Urothelium cell line (cell line): ENCODE measurements around the gene ORAI2.
"Not testable (repeated sequence)": the region's sequence is repeated elsewhere in the genome, so short reads cannot be mapped to it uniquely, and the experiment has no call there.

Experiments used
- DNase-seq: peaks from one replicate; pipeline ENCODE4 v3.0.0; 2011; ENCODE audit warnings: low spot score, mixed read lengths
- FAIRE-seq: peaks from 2 replicates; lab custom pipeline; 2011; peaks lifted over from hg19 to GRCh38; lab: Jason Lieb, UNC

Gene ORAI2

GRCh38 chr7:102444961-102445673 is 11.7 kb downstream of the ORAI2 start:
- FAIRE-seq = no peak
- no peak for DNase-seq

- DNase-seq (no peak), FAIRE-seq (no peak)
Observed at GRCh38 chr7:102445674-102446071, 12.3 kb downstream of the ORAI2 start.

- DNase-seq = no peak
Observed at GRCh38 chr7:102446387-102447156, 13.2 kb downstream of the ORAI2 start.

GRCh38 chr7:102447311-102447710 is 13.9 kb downstream of the ORAI2 start:
- no peak for DNase-seq
- no peak for FAIRE-seq

More at GRCh38 chr7:102446387-102447156, 13.2 kb downstream of the ORAI2 start:
- no peak for FAIRE-seq

- FAIRE-seq = no peak
- no peak for DNase-seq
Observed at GRCh38 chr7:102449136-102449535, 15.8 kb downstream of the ORAI2 start.

GRCh38 chr7:102450242-102450641 is 16.9 kb downstream of the ORAI2 start:
- FAIRE-seq (no peak), DNase-seq (no peak)

- FAIRE-seq = no peak
- DNase-seq = no peak
Observed at GRCh38 chr7:102451371-102452054, 18.1 kb downstream of the ORAI2 start.

- no peak for FAIRE-seq
Observed at GRCh38 chr7:102452451-102452850, 19.1 kb downstream of the ORAI2 start.

GRCh38 chr7:102453319-102453718 is 19.9 kb downstream of the ORAI2 start:
- FAIRE-seq = no peak
- no peak for DNase-seq

More at GRCh38 chr7:102452451-102452850, 19.1 kb downstream of the ORAI2 start:
- DNase-seq = no peak

GRCh38 chr7:102454468-102454867 is 21.1 kb downstream of the ORAI2 start:
- DNase-seq = no peak
- FAIRE-seq = no peak

- FAIRE-seq, DNase-seq: not testable (repeated sequence)
Observed at GRCh38 chr7:102454932-102455331, 21.6 kb downstream of the ORAI2 start.

GRCh38 chr7:102455596-102455995 is 22.2 kb downstream of the ORAI2 start:
- DNase-seq (no peak), FAIRE-seq (no peak)

- DNase-seq = peak; percentile 88
Observed at GRCh38 chr7:102456327-102456726, 23.0 kb downstream of the ORAI2 start.

GRCh38 chr7:102457352-102457924 is 24.1 kb downstream of the ORAI2 start:
- FAIRE-seq (peak; percentile 78), DNase-seq (no peak)

More at GRCh38 chr7:102456327-102456726, 23.0 kb downstream of the ORAI2 start:
- peak; percentile 68 for FAIRE-seq

- FAIRE-seq (no peak), DNase-seq (no peak)
Observed at GRCh38 chr7:102459221-102459844, 26.0 kb downstream of the ORAI2 start.

GRCh38 chr7:102460467-102460866 is 27.1 kb downstream of the ORAI2 start:
- FAIRE-seq (no peak), DNase-seq (no peak)

- FAIRE-seq = no peak
- no peak for DNase-seq
Observed at GRCh38 chr7:102463841-102464576, 30.6 kb downstream of the ORAI2 start.

- peak; percentile 98 for FAIRE-seq
- DNase-seq = peak; percentile 100
Observed at GRCh38 chr7:102464577-102465280, 31.4 kb downstream of the ORAI2 start, which contains the start of the genes ALKBH4 and LRWD1. ALKBH4 (minus strand) TSS chr7:102464863; CDS start chr7:102464836, 27 bp downstream. LRWD1 (plus strand) TSS chr7:102464984; CDS start chr7:102465081, 97 bp downstream.

- FAIRE-seq (peak; percentile 35), DNase-seq (no peak)
Observed at GRCh38 chr7:102466097-102466496, 32.7 kb downstream of the ORAI2 start.
